ENCODE results near the gene TES. TPM values are rescaled to one million over a fixed set of nuclear protein-coding genes. Genes with fewer than 3 reads are reported as not detected.

TES gene
- total and polyA plus RNA-seq, 9 of the 15 experiments (the other 6 are each of a cell fraction or from before 2014, with no cell fraction given) = 20.7 to 61.6 (median 53.8) TPM

GRCh38 chr7:116211006-116211912 is 920 bp downstream of the TES start (continued):
- TF ChIP-seq FOXK1 (CRISPR knock-in tag; IDR thresholded peaks at IDR 0.05; ENCODE audit: borderline replicate concordance) = peak; percentile 96; the same call in 1 of the 2 replicates
- TF ChIP-seq, protein P1, sequence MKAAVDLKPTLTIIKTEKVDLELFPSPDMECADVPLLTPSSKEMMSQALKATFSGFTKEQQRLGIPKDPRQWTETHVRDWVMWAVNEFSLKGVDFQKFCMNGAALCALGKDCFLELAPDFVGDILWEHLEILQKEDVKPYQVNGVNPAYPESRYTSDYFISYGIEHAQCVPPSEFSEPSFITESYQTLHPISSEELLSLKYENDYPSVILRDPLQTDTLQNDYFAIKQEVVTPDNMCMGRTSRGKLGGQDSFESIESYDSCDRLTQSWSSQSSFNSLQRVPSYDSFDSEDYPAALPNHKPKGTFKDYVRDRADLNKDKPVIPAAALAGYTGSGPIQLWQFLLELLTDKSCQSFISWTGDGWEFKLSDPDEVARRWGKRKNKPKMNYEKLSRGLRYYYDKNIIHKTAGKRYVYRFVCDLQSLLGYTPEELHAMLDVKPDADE (conservative IDR thresholded peaks at IDR 0.05; ENCODE audit: control insufficient read depth, low read depth, low read length) = no peak
- no peak for TF ChIP-seq ZNF217 (CRISPR knock-in tag; IDR thresholded peaks at IDR 0.05)
- TF ChIP-seq PHF8 (IDR thresholded peaks at IDR 0.05; ENCODE audit: borderline replicate concordance, low read length) = peak; percentile 12; the same call in 1 of the 2 replicates
- no peak for TF ChIP-seq SRSF9 (IDR thresholded peaks at IDR 0.05; ENCODE audit: borderline replicate concordance, low read depth, low read length)
- TF ChIP-seq ZFP36 (IDR thresholded peaks at IDR 0.05; ENCODE audit: low read depth, low read length, partially characterized antibody) = no peak
- peak; percentile 87 for TF ChIP-seq BRD9 (IDR thresholded peaks at IDR 0.05; ENCODE audit: low read depth, partially characterized antibody)
- TF ChIP-seq ZBED1 (IDR thresholded peaks at IDR 0.05) = 0 out of 2 replicates have a peak, but pooled peaks have one; percentile 33
- no peak for TF ChIP-seq KLF13 (tag; IDR thresholded peaks at IDR 0.05; ENCODE audit: borderline replicate concordance, low read depth)
- no peak for TF ChIP-seq ELK3 (CRISPR knock-in tag; IDR thresholded peaks at IDR 0.05)
- TF ChIP-seq, protein P2, sequence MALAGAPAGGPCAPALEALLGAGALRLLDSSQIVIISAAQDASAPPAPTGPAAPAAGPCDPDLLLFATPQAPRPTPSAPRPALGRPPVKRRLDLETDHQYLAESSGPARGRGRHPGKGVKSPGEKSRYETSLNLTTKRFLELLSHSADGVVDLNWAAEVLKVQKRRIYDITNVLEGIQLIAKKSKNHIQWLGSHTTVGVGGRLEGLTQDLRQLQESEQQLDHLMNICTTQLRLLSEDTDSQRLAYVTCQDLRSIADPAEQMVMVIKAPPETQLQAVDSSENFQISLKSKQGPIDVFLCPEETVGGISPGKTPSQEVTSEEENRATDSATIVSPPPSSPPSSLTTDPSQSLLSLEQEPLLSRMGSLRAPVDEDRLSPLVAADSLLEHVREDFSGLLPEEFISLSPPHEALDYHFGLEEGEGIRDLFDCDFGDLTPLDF (CRISPR knock-in tag; IDR thresholded peaks at IDR 0.05) = 0 out of 2 replicates have a peak, but pooled peaks have one; percentile 35
- peak; percentile 40 to 68 for TF ChIP-seq E2F6 (IDR thresholded peaks at IDR 0.05; ENCODE audit: borderline replicate concordance in 1 of 2, extremely low read depth in 1 of 2, insufficient read depth in 1 of 2, insufficient read length in 1 of 2, low read depth in 1 of 2, low read length in 1 of 2, poor library complexity in 1 of 2, severe bottlenecking in 1 of 2)
- TF ChIP-seq SMC3 (conservative IDR thresholded peaks at IDR 0.05; ENCODE audit: insufficient read depth, low read depth, low read length) = no peak
- TF ChIP-seq RBBP5 (IDR thresholded peaks at IDR 0.05; ENCODE audit: borderline replicate concordance, insufficient read depth, low read length, poor library complexity, severe bottlenecking) = no peak
- no peak for TF ChIP-seq PHF20 (IDR thresholded peaks at IDR 0.05; ENCODE audit: partially characterized antibody)
- peak in 1 of 2 experiments; percentile 58; a peak in 1 of 4 replicates for TF ChIP-seq ARNT (IDR thresholded peaks at IDR 0.05)
- TF ChIP-seq FOXA3 (CRISPR knock-in tag; conservative IDR thresholded peaks at IDR 0.05 in 1 of 2, IDR thresholded peaks at IDR 0.05 in 1 of 2) = no peak; a peak in 1 of 4 replicates
- peak; percentile 52; the same call in 1 of the 2 replicates for TF ChIP-seq GATAD2B (IDR thresholded peaks at IDR 0.05; ENCODE audit: borderline replicate concordance)
- TF ChIP-seq BACH1 (tag; IDR thresholded peaks at IDR 0.05) = peak; percentile 68; the same call in 1 of the 2 replicates

Data from K562 (cell line).